Endothelial cell of umbilical vein (primary cell): ENCODE measurements around the gene ZDHHC22. TPM values are rescaled to one million over a fixed set of nuclear protein-coding genes. Genes with fewer than 3 reads are reported as not detected.

Experiments used
- BruUV-seq: library from RNA; stranded (reverse); fragments of 400-500 nt; replicated peaks from 2 replicates; lab custom pipeline; 2021; lab: Mats Ljungman, UMichigan
- CTCF ChIA-PET: fragments of 300-600, 350-600 bp; sonication (Branson Sonifier 250); formaldehyde crosslinking; loops from one replicate; lab custom pipeline; 2021; ENCODE audit warnings: antibody characterized with exemption, inconsistent platforms; lab: Charles Lee
- POLR2A ChIA-PET: fragments of 300-600, 350-600 bp; sonication (Branson Sonifier 250); formaldehyde crosslinking; loops from one replicate; lab custom pipeline; 2021; ENCODE audit warnings: antibody characterized with exemption, inconsistent platforms; lab: Charles Lee
- DNase-seq: peaks from one replicate; pipeline ENCODE4 v3.0.0-alpha.2; 2011; ENCODE audit warnings: low read depth, low spot score
- FAIRE-seq: peaks from 2 replicates; lab custom pipeline; 2011; peaks lifted over from hg19 to GRCh38; lab: Jason Lieb, UNC
- H2AFZ ChIP-seq: 2 replicates; pipeline ENCODE4 v1.6.0; 2012; ENCODE audit warnings: low read depth, low read length, control low read depth, inconsistent platforms
- H3K27ac ChIP-seq: 2 replicates; pipeline ENCODE4 v1.5.1; 2011; ENCODE audit warnings: low read depth, mild to moderate bottlenecking, control low read depth, low read length, moderate library complexity; ENCODE audit not compliant: insufficient read depth
- H3K27me3 ChIP-seq, 2 experiments: 2 replicates each; pipeline versions ENCODE4 v1.6.0 to v1.6.1; 2011; ENCODE audit warnings: low read length in 2 of 2, mixed read lengths in 1 of 2; ENCODE audit not compliant: control insufficient read depth in 2 of 2, insufficient read depth in 2 of 2
- H3K36me3 ChIP-seq, 2 experiments: 2 replicates in 1 of 2; 3 replicates in 1 of 2; pipeline ENCODE4 v1.5.1; 2011; ENCODE audit warnings: low read length in 2 of 2, mild to moderate bottlenecking in 1 of 2, moderate library complexity in 1 of 2; ENCODE audit not compliant: control insufficient read depth in 2 of 2, insufficient read depth in 2 of 2; ENCODE audit errors: extremely low read depth in 1 of 2
- H3K4me1 ChIP-seq: 3 replicates; pipeline ENCODE4 v1.5.1; 2011; ENCODE audit warnings: mild to moderate bottlenecking, low read length; ENCODE audit not compliant: control insufficient read depth, insufficient read depth; ENCODE audit errors: extremely low read depth
- H3K4me2 ChIP-seq: 2 replicates; pipeline ENCODE4 v1.6.1; 2011; ENCODE audit warnings: low read length, control low read depth, mixed read lengths; ENCODE audit not compliant: insufficient read depth
- H3K4me3 ChIP-seq, 3 experiments: fragments of 200-600 bp in 1 of 3; sonication (generic), shearing (Covaris generic) in 1 of 3; replicated peaks in 1 of 3; 2 replicates each; pipeline ENCODE4 v1.5.1; 2011 to 2016; ENCODE audit warnings: control low read depth in 3 of 3, low read length in 3 of 3, mild to moderate bottlenecking in 2 of 3, inconsistent platforms in 1 of 3, low read depth in 1 of 3, moderate library complexity in 1 of 3; ENCODE audit not compliant: insufficient read depth in 1 of 3
- H3K79me2 ChIP-seq: 2 replicates; pipeline ENCODE4 v1.6.0; 2012; ENCODE audit warnings: low read length, inconsistent platforms; ENCODE audit not compliant: control insufficient read depth, insufficient read depth
- H3K9ac ChIP-seq: replicated peaks from 2 replicates; pipeline ENCODE3; 2011; ENCODE audit warnings: low read length, control low read depth; ENCODE audit not compliant: insufficient read depth; ENCODE audit errors: extremely low read depth
- H3K9me1 ChIP-seq: replicated peaks from 3 replicates; pipeline ENCODE4 v1.6.0; 2011; ENCODE audit warnings: mild to moderate bottlenecking, low read length; ENCODE audit not compliant: control insufficient read depth, insufficient read depth; ENCODE audit errors: extremely low read depth
- H3K9me3 ChIP-seq: replicated peaks from 2 replicates; pipeline ENCODE4 v1.5.1; 2012; ENCODE audit warnings: low read length, inconsistent platforms; ENCODE audit not compliant: control insufficient read depth, insufficient read depth
- H4K20me1 ChIP-seq: replicated peaks from 2 replicates; pipeline ENCODE3; 2011; ENCODE audit warnings: mild to moderate bottlenecking, low read length; ENCODE audit not compliant: control insufficient read depth, insufficient read depth; ENCODE audit errors: extremely low read depth
- EZH2 ChIP-seq: IDR thresholded peaks from 2 replicates; pipeline ENCODE4 v1.6.1; 2012; ENCODE audit warnings: borderline replicate concordance, low read depth, mild to moderate bottlenecking, moderate library complexity, low read length, inconsistent platforms; ENCODE audit not compliant: severe bottlenecking
- FOS ChIP-seq: IDR thresholded peaks from 2 replicates; pipeline ENCODE4 v1.6.1; 2011; ENCODE audit warnings: mild to moderate bottlenecking, low read length, moderate library complexity, borderline replicate concordance; ENCODE audit not compliant: insufficient read depth
- GATA2 ChIP-seq: IDR thresholded peaks from 2 replicates; pipeline ENCODE4 v1.7.0; 2011; ENCODE audit warnings: low read depth, mild to moderate bottlenecking, moderate library complexity, mixed read lengths, low read length; ENCODE audit not compliant: insufficient read length, insufficient read depth
- JUN ChIP-seq: IDR thresholded peaks from 2 replicates; pipeline ENCODE4 v1.6.1; 2011; ENCODE audit warnings: borderline replicate concordance, low read depth; ENCODE audit not compliant: insufficient read length, insufficient read depth
- MYC ChIP-seq: IDR thresholded peaks from one replicate; pipeline ENCODE4 v1.6.1; 2011; ENCODE audit warnings: mild to moderate bottlenecking, low read depth, low read length
- POLR2A ChIP-seq: IDR thresholded peaks from 2 replicates; pipeline ENCODE4 v1.6.1; 2012; ENCODE audit warnings: low read depth, mild to moderate bottlenecking, control low read depth, low read length
- dilution Hi-C: fragments of 300-500 bp; cut with MboI; formaldehyde crosslinking; loops from one replicate; pipeline ENCODE4 v1.15.0; 2019; ENCODE audit warnings: low sequenced_read_pairs; ENCODE audit not compliant: extremely low pct_ligation_motif_present
- intact Hi-C: fragments of 100-400 bp; cut with micrococcal nuclease; formaldehyde crosslinking; loops from one replicate; pipeline ENCODE4 v1.10.0; 2022
- polyA plus RNA-seq, 4 experiments: library from polyadenylated mRNA; depleted of rRNA in 3 of 4; stranded (reverse) in 3 of 4; unstranded in 1 of 4; fragments of >200 nt; gene quantifications; 2 replicates each; pipeline versions ENCODE4 v1.2.1 to v1.2.3, GENCODE V29; 2011 to 2012; ENCODE audit warnings: missing spikeins in 1 of 4
- total RNA-seq: library from RNA; stranded (reverse); gene quantifications from 2 replicates; pipeline ENCODE4 v1.2.3, GENCODE V29; 2021
- TF ChIP-seq, protein P1 (sequence below), 2 donors: IDR thresholded peaks; 1 replicate in 1 of 2; 2 replicates in 1 of 2; pipeline ENCODE4 v1.5.1; 2011; ENCODE audit warnings: low read length in 2 of 2, mild to moderate bottlenecking in 2 of 2, moderate library complexity in 2 of 2, control low read depth in 1 of 2, inconsistent platforms in 1 of 2, low read depth in 1 of 2; ENCODE audit not compliant: insufficient read depth in 1 of 2; ENCODE audit errors: extremely low read depth in 1 of 2
- TF ChIP-seq, protein P2 (sequence below): IDR thresholded peaks from 2 replicates; pipeline ENCODE4 v1.6.1; 2011; ENCODE audit not compliant: insufficient read depth, insufficient read length

ZDHHC22 gene
- total and polyA plus RNA-seq, 2 donors (not counting 3 experiments of a cell fraction or from before 2014, with no cell fraction given): 0.03 to 0.24 TPM

DNA sequence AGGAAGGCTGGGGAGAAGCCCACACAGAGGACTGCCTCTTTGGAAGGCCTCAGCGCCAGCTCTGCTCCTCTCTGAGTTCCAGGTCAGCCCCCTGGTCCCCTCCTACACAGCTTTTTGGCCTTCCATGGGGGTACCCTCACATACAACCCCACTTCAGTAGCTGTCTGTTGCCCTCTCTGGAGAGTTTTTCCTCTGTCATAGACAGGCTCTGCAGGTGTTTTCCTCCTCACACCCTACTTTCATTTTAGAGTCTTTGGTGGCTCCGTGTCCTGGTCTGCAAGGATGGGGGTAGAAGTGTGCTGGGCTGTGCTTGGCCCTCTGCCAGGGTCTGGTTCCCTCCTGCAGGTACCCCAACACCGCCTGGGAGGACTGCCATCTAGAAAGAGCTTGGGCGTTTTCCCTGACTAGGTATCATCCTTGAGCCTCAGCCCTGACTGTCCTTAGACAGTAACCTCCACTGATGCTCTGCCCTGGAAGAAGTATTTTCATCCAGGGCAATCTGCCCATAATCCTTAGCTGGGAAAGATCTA, 15.1 kb downstream of the ZDHHC22 start:
- H3K27me3 ChIP-seq: peaks cover 12 to 16% of the 10 kb centered on the region in 2 experiments
- no peak overlapping the region for H3K9ac ChIP-seq
- H3K36me3 ChIP-seq: no peaks in the 10 kb centered on the region
- DNase-seq (no peak), FAIRE-seq (no peak)
- dilution Hi-C loops (no loop called here), intact Hi-C loops (no loop called here)
- no peak overlapping the region for H2AFZ ChIP-seq
- CTCF ChIA-PET: interaction anchor here (0.9 to 6.3 kb wide), 7 partner anchors 9 to 254 kb away, joined by 3 to 48 read pairs (median 6); no protein-coding TSS in a partner anchor
- H3K4me1 ChIP-seq: peaks cover 6% of the 10 kb centered on the region
- no TSS peak for BruUV-seq
- H3K9me1 ChIP-seq: no peaks in the 10 kb centered on the region
- no peak overlapping the region for H3K27ac ChIP-seq
- TF ChIP-seq, protein P1, sequence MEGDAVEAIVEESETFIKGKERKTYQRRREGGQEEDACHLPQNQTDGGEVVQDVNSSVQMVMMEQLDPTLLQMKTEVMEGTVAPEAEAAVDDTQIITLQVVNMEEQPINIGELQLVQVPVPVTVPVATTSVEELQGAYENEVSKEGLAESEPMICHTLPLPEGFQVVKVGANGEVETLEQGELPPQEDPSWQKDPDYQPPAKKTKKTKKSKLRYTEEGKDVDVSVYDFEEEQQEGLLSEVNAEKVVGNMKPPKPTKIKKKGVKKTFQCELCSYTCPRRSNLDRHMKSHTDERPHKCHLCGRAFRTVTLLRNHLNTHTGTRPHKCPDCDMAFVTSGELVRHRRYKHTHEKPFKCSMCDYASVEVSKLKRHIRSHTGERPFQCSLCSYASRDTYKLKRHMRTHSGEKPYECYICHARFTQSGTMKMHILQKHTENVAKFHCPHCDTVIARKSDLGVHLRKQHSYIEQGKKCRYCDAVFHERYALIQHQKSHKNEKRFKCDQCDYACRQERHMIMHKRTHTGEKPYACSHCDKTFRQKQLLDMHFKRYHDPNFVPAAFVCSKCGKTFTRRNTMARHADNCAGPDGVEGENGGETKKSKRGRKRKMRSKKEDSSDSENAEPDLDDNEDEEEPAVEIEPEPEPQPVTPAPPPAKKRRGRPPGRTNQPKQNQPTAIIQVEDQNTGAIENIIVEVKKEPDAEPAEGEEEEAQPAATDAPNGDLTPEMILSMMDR (IDR thresholded peaks at IDR 0.05; ENCODE audit: extremely low read depth in 1 of 2, insufficient read depth in 1 of 2, low read depth in 1 of 2, low read length in 2 of 2): no peak
- TF ChIP-seq JUN (no peak), POLR2A (no peak), FOS (no peak), GATA2 (no peak), EZH2 (no peak), MYC (no peak)
- TF ChIP-seq, protein P2, sequence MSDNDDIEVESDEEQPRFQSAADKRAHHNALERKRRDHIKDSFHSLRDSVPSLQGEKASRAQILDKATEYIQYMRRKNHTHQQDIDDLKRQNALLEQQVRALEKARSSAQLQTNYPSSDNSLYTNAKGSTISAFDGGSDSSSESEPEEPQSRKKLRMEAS: no peak
- H3K9me3 ChIP-seq: no peaks in the 10 kb centered on the region
- H4K20me1 ChIP-seq: no peaks in the 10 kb centered on the region
- H3K4me2 ChIP-seq: no peak overlapping the region
- POLR2A ChIA-PET: interaction anchor here (0.6 kb wide), 1 partner anchor 138 kb away, joined by 3 read pairs; no protein-coding TSS in a partner anchor
- H3K79me2 ChIP-seq: no peaks in the 10 kb centered on the region
- no peak overlapping the region for H3K4me3 ChIP-seq
